ENCODE results near the gene CASZ1.

DNA sequence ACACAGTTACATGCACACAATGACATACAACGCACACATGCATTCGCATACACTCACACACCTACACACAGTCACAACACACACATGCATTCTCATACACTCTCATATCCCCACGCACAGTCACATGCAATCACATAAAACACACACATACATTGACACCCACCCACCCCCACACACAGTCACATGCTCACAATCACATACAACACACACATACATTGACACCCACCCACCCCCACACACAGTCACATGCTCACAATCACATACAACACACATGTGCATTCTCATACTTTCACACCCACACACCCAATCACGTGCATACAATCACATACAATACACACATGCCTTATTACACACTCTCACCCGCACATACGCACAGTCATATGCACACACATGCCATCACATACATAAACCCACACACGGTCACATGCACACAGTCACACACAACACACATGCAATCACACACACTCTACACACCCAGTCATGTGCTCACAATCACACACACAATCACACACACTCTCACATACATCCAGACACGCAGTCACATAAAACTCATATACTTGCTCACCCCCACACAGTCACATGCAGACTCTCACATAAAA lies 134.3 kb downstream of the CASZ1 start:
- TF ChIP-seq POLR2A (IDR thresholded peaks at IDR 0.05): no peak
- TF ChIP-seq, protein P1, sequence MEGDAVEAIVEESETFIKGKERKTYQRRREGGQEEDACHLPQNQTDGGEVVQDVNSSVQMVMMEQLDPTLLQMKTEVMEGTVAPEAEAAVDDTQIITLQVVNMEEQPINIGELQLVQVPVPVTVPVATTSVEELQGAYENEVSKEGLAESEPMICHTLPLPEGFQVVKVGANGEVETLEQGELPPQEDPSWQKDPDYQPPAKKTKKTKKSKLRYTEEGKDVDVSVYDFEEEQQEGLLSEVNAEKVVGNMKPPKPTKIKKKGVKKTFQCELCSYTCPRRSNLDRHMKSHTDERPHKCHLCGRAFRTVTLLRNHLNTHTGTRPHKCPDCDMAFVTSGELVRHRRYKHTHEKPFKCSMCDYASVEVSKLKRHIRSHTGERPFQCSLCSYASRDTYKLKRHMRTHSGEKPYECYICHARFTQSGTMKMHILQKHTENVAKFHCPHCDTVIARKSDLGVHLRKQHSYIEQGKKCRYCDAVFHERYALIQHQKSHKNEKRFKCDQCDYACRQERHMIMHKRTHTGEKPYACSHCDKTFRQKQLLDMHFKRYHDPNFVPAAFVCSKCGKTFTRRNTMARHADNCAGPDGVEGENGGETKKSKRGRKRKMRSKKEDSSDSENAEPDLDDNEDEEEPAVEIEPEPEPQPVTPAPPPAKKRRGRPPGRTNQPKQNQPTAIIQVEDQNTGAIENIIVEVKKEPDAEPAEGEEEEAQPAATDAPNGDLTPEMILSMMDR (IDR thresholded peaks at IDR 0.05): no peak

Measured in thyroid gland (tissue), 4 donors.